ENCODE measurements around the gene TXN. TPM values are rescaled to one million over a fixed set of nuclear protein-coding genes. Genes with fewer than 3 reads are reported as not detected.

TXN gene
- total RNA-seq, 1 donor, result 472 TPM

DNA sequence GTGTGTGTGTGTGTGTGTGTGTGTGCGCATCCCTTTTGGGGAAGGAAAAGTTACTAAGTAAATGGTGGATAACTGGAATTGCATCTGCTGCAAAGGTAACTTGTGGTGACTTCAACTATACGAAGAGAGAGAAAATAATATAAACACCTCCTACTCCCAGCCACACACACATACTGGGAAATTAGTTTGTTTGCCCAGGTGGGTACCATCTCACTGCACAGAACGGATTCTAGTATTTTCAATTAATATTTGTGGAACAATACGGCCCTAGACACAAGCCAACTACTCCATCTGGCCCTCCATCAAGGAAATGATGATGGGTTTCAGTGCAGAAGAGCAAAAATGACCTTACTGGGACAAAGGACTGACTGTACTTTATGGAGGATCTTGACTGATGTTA lies 32.2 kb upstream of the TXN start:
- DNase-seq (ENCODE audit: low read depth), result no peak
- TF ChIP-seq, protein P1, sequence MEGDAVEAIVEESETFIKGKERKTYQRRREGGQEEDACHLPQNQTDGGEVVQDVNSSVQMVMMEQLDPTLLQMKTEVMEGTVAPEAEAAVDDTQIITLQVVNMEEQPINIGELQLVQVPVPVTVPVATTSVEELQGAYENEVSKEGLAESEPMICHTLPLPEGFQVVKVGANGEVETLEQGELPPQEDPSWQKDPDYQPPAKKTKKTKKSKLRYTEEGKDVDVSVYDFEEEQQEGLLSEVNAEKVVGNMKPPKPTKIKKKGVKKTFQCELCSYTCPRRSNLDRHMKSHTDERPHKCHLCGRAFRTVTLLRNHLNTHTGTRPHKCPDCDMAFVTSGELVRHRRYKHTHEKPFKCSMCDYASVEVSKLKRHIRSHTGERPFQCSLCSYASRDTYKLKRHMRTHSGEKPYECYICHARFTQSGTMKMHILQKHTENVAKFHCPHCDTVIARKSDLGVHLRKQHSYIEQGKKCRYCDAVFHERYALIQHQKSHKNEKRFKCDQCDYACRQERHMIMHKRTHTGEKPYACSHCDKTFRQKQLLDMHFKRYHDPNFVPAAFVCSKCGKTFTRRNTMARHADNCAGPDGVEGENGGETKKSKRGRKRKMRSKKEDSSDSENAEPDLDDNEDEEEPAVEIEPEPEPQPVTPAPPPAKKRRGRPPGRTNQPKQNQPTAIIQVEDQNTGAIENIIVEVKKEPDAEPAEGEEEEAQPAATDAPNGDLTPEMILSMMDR (IDR thresholded peaks at IDR 0.05; ENCODE audit: insufficient read depth, low read depth, low read length), result no peak
- H3K4me3 ChIP-seq (ENCODE audit: low read depth, low read length), result no peak overlapping the region

DNA sequence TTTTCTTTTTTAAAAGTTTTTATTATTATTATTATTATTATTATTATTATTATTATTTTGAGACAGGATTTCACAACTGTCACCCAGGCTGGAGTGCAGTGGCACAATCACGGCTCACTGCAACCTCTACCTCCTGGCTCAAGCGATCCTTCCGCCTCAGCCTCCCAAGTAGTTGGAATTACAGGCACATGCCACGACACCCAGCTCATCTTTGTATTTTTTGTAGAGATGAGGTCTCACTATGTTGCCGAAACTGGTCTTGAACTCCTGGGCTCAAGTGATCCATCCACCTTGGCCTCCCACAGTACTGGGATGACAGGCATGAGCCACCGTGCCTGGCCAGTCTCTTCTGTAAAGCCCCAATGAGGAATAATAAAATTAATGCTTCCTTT lies 31.0 kb upstream of the TXN start:
- TF ChIP-seq, protein P1 (IDR thresholded peaks at IDR 0.05; ENCODE audit: insufficient read depth, low read depth, low read length), result no peak
- no peak overlapping the region for H3K4me3 ChIP-seq (ENCODE audit: low read depth, low read length)

DNA sequence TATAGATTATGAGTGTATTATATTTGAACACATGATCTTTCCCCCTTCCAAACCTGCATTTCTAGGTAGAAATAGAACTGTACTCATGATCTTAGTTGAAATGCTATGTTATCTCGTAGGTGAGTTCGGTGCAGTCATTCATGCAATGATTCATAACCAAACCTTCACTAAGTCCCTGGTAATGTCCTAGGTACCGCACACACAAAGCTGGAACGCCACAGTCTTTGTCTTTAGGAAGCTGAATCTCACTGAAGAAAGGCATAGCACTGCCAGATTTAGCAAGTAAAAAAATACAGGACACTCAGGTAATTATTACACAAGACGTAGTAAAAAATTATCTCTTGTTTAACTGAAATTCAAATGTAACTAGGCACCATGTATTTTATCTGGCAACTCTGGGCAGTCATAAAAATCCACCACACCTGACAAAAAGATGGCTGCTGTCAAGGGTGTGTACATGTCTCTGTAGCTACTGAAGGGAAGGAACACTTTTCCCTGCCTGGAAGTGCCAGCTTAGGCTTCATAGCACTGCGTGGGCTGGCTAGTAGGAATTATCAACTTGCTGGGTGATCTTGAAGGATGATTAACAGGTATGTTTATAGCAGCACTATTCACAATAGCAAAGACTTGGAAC lies 28.0 kb upstream of the TXN start:
- DNase-seq (ENCODE audit: low read depth), result no peak
- TF ChIP-seq, protein P1 (IDR thresholded peaks at IDR 0.05; ENCODE audit: insufficient read depth, low read depth, low read length), result no peak
- H3K4me3 ChIP-seq (ENCODE audit: low read depth, low read length), result no peak overlapping the region

More for the DNA sequence above, 31.0 kb upstream of the TXN start:
- DNase-seq (ENCODE audit: low read depth), result no peak

GRCh38 chr9:110283751-110284150 lies 27.4 kb upstream of the TXN start:
- no peak overlapping the region for H3K4me3 ChIP-seq (ENCODE audit: low read depth, low read length)
- TF ChIP-seq, protein P1 (IDR thresholded peaks at IDR 0.05; ENCODE audit: insufficient read depth, low read depth, low read length), result no peak
- DNase-seq (ENCODE audit: low read depth), result peak; percentile 25

- TF ChIP-seq, protein P1 (IDR thresholded peaks at IDR 0.05; ENCODE audit: insufficient read depth, low read depth, low read length), result no peak
- no peak for DNase-seq (ENCODE audit: low read depth)
- H3K4me3 ChIP-seq (ENCODE audit: low read depth, low read length), result no peak overlapping the region
These were observed 26.4 kb upstream of the TXN start for GRCh38 chr9:110282739-110283081.

GRCh38 chr9:110282018-110282738 lies 25.9 kb upstream of the TXN start:
- no peak for DNase-seq (ENCODE audit: low read depth)
- TF ChIP-seq, protein P1 (IDR thresholded peaks at IDR 0.05; ENCODE audit: insufficient read depth, low read depth, low read length), result no peak
- no peak overlapping the region for H3K4me3 ChIP-seq (ENCODE audit: low read depth, low read length)
